CD8-positive, alpha-beta memory T cell (primary cell): ENCODE results near the gene ITIH4. TPM values are rescaled to one million over a fixed set of nuclear protein-coding genes. Genes with fewer than 3 reads are reported as not detected.

Experiments
- CTCF ChIA-PET: fragments of 350-600 bp; sonication (Branson Sonifier 250); formaldehyde crosslinking; loops from one replicate; lab custom pipeline; 2021; ENCODE audit warnings: antibody characterized with exemption; lab: Charles Lee
- POLR2A ChIA-PET: fragments of 350-600 bp; sonication (Branson Sonifier 250); formaldehyde crosslinking; loops from one replicate; lab custom pipeline; 2021; ENCODE audit warnings: antibody characterized with exemption; lab: Charles Lee
- DNase-seq, 5 donors: peaks; one replicate each; pipeline versions ENCODE4 v3.0.0 to v3.0.0-alpha.2; 2020 to 2022; ENCODE audit warnings: mixed read lengths in 1 of 5
- H3K27ac ChIP-seq: one replicate; pipeline ENCODE4 v1.7.0; 2013; ENCODE audit warnings: low read depth, mild to moderate bottlenecking, low read length, moderate library complexity
- H3K27me3 ChIP-seq: 2 replicates; pipeline ENCODE4 v1.7.0; 2013; ENCODE audit warnings: low read length, mild to moderate bottlenecking; ENCODE audit not compliant: insufficient read depth, poor library complexity, severe bottlenecking
- H3K36me3 ChIP-seq: 2 replicates; pipeline ENCODE4 v1.7.0; 2013; ENCODE audit warnings: mild to moderate bottlenecking, low read length, moderate library complexity; ENCODE audit not compliant: insufficient read depth
- H3K4me1 ChIP-seq: 2 replicates; pipeline ENCODE4 v1.7.0; 2013; ENCODE audit warnings: mild to moderate bottlenecking, low read length, moderate library complexity; ENCODE audit not compliant: insufficient read depth
- H3K4me3 ChIP-seq: 2 replicates; pipeline ENCODE4 v1.7.0; 2013; ENCODE audit warnings: mild to moderate bottlenecking, low read length
- H3K9me3 ChIP-seq: 2 replicates; pipeline ENCODE4 v1.7.0; 2013; ENCODE audit warnings: mild to moderate bottlenecking, low read length
- H3K27ac Mint-ChIP-seq, 8 donors: one replicate each; pipeline ENCODE4 v1.8.0; 2020 to 2021; ENCODE audit warnings: mixed read lengths in 8 of 8, mild to moderate bottlenecking in 6 of 8, inconsistent platforms in 3 of 8, moderate library complexity in 3 of 8
- H3K27me3 Mint-ChIP-seq, 2 donors: one replicate each; pipeline ENCODE4 v1.8.0; 2020 to 2021; ENCODE audit warnings: mixed read lengths in 2 of 2, mild to moderate bottlenecking in 1 of 2, moderate library complexity in 1 of 2
- H3K36me3 Mint-ChIP-seq, 3 donors: one replicate each; pipeline ENCODE4 v1.8.0; 2020 to 2021; ENCODE audit warnings: mixed read lengths in 3 of 3, inconsistent platforms in 1 of 3, mild to moderate bottlenecking in 1 of 3
- H3K4me1 Mint-ChIP-seq, 3 donors: one replicate each; pipeline ENCODE4 v1.8.0; 2020 to 2021; ENCODE audit warnings: mixed read lengths in 3 of 3, inconsistent platforms in 1 of 3, mild to moderate bottlenecking in 1 of 3
- H3K4me3 Mint-ChIP-seq, 7 donors: one replicate each; pipeline ENCODE4 v1.8.0; 2020 to 2021; ENCODE audit warnings: mixed read lengths in 7 of 7, mild to moderate bottlenecking in 6 of 7, moderate library complexity in 4 of 7, inconsistent platforms in 2 of 7
- H3K9me3 Mint-ChIP-seq, 5 donors: one replicate each; pipeline ENCODE4 v1.8.0; 2020 to 2022; ENCODE audit warnings: mixed read lengths in 5 of 5, mild to moderate bottlenecking in 3 of 5, moderate library complexity in 2 of 5, inconsistent platforms in 1 of 5
- polyA plus RNA-seq: library from polyadenylated mRNA; unstranded; fragments of 300-500 nt; fragmentation: Illumina TruSeq; gene quantifications from one replicate; pipeline ENCODE4 v1.2.3, GENCODE V29; 2021
- total RNA-seq, 2 experiments: library from RNA; stranded (reverse); gene quantifications; one replicate each; pipeline ENCODE4 v1.2.3, GENCODE V29; 2021

Gene ITIH4
- total and polyA plus RNA-seq, 3 experiments from 2014 or later: 10.9 to 11.2 TPM; not detected in 1

- H3K4me3 ChIP-seq: peak within 1 kb of the TSS; percentile 94
- CTCF ChIA-PET: interaction anchor here (1.0 to 1.3 kb wide), 2 partner anchors 27 to 67 kb away, joined by 3 to 6 read pairs; no protein-coding TSS in a partner anchor
- POLR2A ChIA-PET: interaction anchor here (0.6 to 1.4 kb wide), 2 partner anchors 17 to 303 kb away, joined by 3 to 8 read pairs; no protein-coding TSS in a partner anchor
- H3K4me1 ChIP-seq: peaks cover 18% of the 10 kb centered on the region
- no peaks in the 10 kb centered on the region for H3K9me3 ChIP-seq
- H3K4me3 Mint-ChIP-seq: peak within 1 kb of the TSS; percentile 91 to 99 (median 97)
- H3K36me3 ChIP-seq: peaks cover 7% of the 10 kb centered on the region
- peaks cover 0 to 26% (median 1%) of the 10 kb centered on the region in 3 donors for H3K36me3 Mint-ChIP-seq
- peak within 1 kb of the TSS; percentile 82 to 99 (median 95) for H3K27ac Mint-ChIP-seq
- peaks cover 18 to 22% (median 22%) of the 10 kb centered on the region in 3 donors for H3K4me1 Mint-ChIP-seq
- H3K27me3 Mint-ChIP-seq: no peaks in the 10 kb centered on the region
- no peaks in the 10 kb centered on the region for H3K9me3 Mint-ChIP-seq
- peak; percentile 60 to 86 (median 72) for DNase-seq
- peak within 1 kb of the TSS; percentile 75 for H3K27ac ChIP-seq
- no peaks in the 10 kb centered on the region for H3K27me3 ChIP-seq
These were observed 59.8 kb downstream of the ITIH4 start, which contains the start of gene NEK4 for GRCh38 chr3:52770496-52771333. NEK4 (minus strand) TSS chr3:52770940; CDS start chr3:52770746, 194 bp downstream.

- Histone ChIP-seq H3K27me3 (no peaks in the 10 kb centered on the region), H3K4me3 (peak overlapping the region; percentile 94), H3K36me3 (peaks cover 15% of the 10 kb centered on the region), H3K27ac (peak overlapping the region; percentile 75), H3K9me3 (no peaks in the 10 kb centered on the region), H3K4me1 (peaks cover 18% of the 10 kb centered on the region)
- ChIA-PET POLR2A (interaction anchor here (1.4 kb wide), 1 partner anchor 304 kb away, joined by 3 read pairs; no protein-coding TSS in a partner anchor), CTCF (no interaction called here)
- Mint-ChIP-seq H3K9me3 (no peaks in the 10 kb centered on the region), H3K27ac (peak overlapping the region; percentile 38 to 98 (median 90)), H3K36me3 (peaks cover 0 to 33% (median 5%) of the 10 kb centered on the region in 3 donors), H3K4me1 (peaks cover 18 to 22% (median 22%) of the 10 kb centered on the region in 3 donors), H3K4me3 (peak overlapping the region; percentile 91 to 99 (median 97)), H3K27me3 (no peaks in the 10 kb centered on the region)
- DNase-seq: no peak
These were observed 60.6 kb downstream of the ITIH4 start for GRCh38 chr3:52769786-52770455.

GRCh38 chr3:52763466-52763865 is 67.0 kb downstream of the ITIH4 start:
- no peaks in the 10 kb centered on the region for H3K4me1 ChIP-seq
- H3K36me3 Mint-ChIP-seq: peaks cover 0 to 78% (median 29%) of the 10 kb centered on the region in 3 donors
- H3K27me3 ChIP-seq: no peaks in the 10 kb centered on the region
- no peaks in the 10 kb centered on the region for H3K9me3 ChIP-seq
- H3K4me3 Mint-ChIP-seq: no peak overlapping the region
- no peak for DNase-seq
- H3K27ac Mint-ChIP-seq: peak overlapping the region in 1 of 8 donors; percentile 54
- no peak overlapping the region for H3K4me3 ChIP-seq
- peaks cover 24% of the 10 kb centered on the region for H3K36me3 ChIP-seq
- no peaks in the 10 kb centered on the region for H3K4me1 Mint-ChIP-seq
- H3K27me3 Mint-ChIP-seq: no peaks in the 10 kb centered on the region
- ChIA-PET POLR2A (no interaction called here), CTCF (no interaction called here)
- no peaks in the 10 kb centered on the region for H3K9me3 Mint-ChIP-seq
- no peak overlapping the region for H3K27ac ChIP-seq

Other genes starting within 250 kb of the ITIH4 start
- 10 to 100 TPM; 78.6 to 81.4 TPM for gene PBRM1, start 144.8 kb downstream of the ITIH4 start, total RNA-seq
- gene PBRM1, start 144.8 kb downstream of the ITIH4 start, polyA plus RNA-seq: 83.6 TPM
- gene GNL3, start 144.6 kb downstream of the ITIH4 start, total RNA-seq: 100 to 1,000 TPM; 229 to 233 TPM
- gene GNL3, start 144.6 kb downstream of the ITIH4 start, polyA plus RNA-seq: 58.5 TPM
- gene GLT8D1, start 124.9 kb downstream of the ITIH4 start, total RNA-seq: 10 to 100 TPM; 34.9 to 42.4 TPM
- gene GLT8D1, start 124.9 kb downstream of the ITIH4 start, polyA plus RNA-seq: 60.0 TPM
- gene SPCS1, start 124.6 kb downstream of the ITIH4 start, total RNA-seq: 100 to 1,000 TPM; 154 to 156 TPM
- gene SPCS1, start 124.6 kb downstream of the ITIH4 start, polyA plus RNA-seq: 357 TPM
- gene NEK4, start 59.7 kb downstream of the ITIH4 start, total RNA-seq: 10 to 100 TPM; 33.5 to 35.7 TPM
- 11.4 TPM for gene NEK4, start 59.7 kb downstream of the ITIH4 start, polyA plus RNA-seq
- gene ITIH1, start 53.1 kb downstream of the ITIH4 start, total RNA-seq: not detected
- not detected for gene ITIH1, start 53.1 kb downstream of the ITIH4 start, polyA plus RNA-seq
- gene ITIH3, start 35.9 kb downstream of the ITIH4 start, total RNA-seq: not detected
- not detected for gene ITIH3, start 35.9 kb downstream of the ITIH4 start, polyA plus RNA-seq
- 1 to 10 TPM in 1 of 2 experiments, under 1 TPM in 1; 0.79 to 1.5 TPM for gene MUSTN1, start 4.3 kb upstream of the ITIH4 start, total RNA-seq
- gene MUSTN1, start 4.3 kb upstream of the ITIH4 start, polyA plus RNA-seq: not detected
- gene STIMATE, start 66.9 kb upstream of the ITIH4 start, total RNA-seq: 10 to 100 TPM; 35.0 to 39.1 TPM
- 10.8 TPM for gene STIMATE, start 66.9 kb upstream of the ITIH4 start, polyA plus RNA-seq
- gene SFMBT1, start 215.4 kb upstream of the ITIH4 start, total RNA-seq: 10 to 100 TPM; 18.3 to 21.0 TPM
- gene SFMBT1, start 215.4 kb upstream of the ITIH4 start, polyA plus RNA-seq: 17.0 TPM